Myocyte (in vitro differentiated cells): ENCODE results near the gene SPATC1L. TPM values are rescaled to one million over a fixed set of nuclear protein-coding genes. Genes with fewer than 3 reads are reported as not detected.
"Not testable (repeated sequence)": the region's sequence is repeated elsewhere in the genome, so short reads cannot be mapped to it uniquely, and the experiment has no call there.

Experiments used
- DNase-seq: peaks from one replicate; pipeline ENCODE4 v3.0.0-alpha.2; 2012; ENCODE audit warnings: low read depth
- polyA plus RNA-seq: library from polyadenylated mRNA; unstranded; fragments of >200 nt; gene quantifications from one replicate; pipeline ENCODE4 v1.2.1, GENCODE V29; 2012; ENCODE audit warnings: missing spikeins
- total RNA-seq: library from RNA; depleted of rRNA; stranded (reverse); fragments of >200 nt; gene quantifications from 2 replicates; pipeline ENCODE4 v1.2.3, GENCODE V29; 2014

SPATC1L gene
- 16.1 and 16.8 TPM in 2 replicates for total RNA-seq
- polyA plus RNA-seq = 26.9 TPM

- DNase-seq = peak; percentile 69
Measured at GRCh38 chr21:46183910-46184624, at the start of gene SPATC1L. TSS of gene SPATC1L (minus strand) at chr21:46184459. CDS start at chr21:46182816, 1,643 bp downstream.

DNA sequence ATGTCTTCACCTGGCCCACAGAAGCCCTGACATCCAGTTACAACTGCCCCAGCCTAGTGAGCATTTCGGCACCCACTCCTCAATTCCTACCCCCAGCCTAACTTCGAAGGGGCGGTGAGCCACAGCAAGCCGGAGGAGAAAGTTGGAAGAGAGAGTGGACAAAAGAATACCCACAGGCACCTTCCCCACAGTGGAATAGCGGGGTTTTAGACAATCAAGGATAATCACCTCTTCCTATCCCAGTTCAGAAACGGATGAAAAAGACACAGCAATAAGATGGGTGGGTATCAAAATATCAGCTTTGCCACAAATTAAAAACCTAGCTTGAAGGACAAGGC, 45.6 kb upstream of the SPATC1L start:
- DNase-seq = no peak

DNA sequence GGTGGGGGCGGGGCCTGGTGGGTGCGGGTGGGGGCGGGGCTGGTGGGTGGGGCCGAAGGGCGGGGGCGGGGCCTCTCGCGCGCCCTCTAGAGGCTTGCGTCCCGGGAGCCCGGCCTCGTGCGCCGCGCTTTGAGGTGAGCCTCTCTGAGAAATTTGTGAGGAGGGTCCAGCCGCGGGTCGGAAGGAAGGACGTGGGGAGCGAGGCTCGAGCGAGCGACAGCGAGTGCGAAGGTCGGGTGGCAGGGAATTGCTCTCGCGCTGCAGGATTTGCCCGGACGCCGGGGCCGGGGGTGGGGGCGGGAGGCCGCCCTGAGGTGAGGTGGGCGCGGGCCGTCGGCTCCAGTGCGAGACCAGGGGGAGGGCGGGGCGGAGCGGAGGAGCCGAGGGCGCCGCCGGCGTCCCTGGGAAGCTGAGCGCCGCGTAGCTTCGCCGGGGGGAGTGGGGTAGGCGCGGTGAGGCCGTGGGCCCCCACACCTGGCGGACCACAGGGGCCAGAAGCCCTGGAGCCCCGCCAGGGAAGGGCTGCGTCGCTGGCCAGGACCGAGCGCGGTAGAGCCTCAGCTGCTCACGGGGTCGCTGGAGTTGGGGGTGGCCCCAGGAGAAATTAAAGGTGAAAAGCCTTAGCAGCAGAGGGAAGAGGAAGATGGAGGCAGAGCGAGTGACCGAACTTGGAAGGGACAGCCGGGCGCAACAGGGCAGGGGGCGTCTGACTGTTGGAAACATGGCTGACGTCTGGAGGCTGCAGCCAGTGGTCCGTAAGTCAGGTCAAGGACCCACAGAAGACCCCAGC, 45.1 kb upstream of the SPATC1L start:
- DNase-seq = no peak

DNA sequence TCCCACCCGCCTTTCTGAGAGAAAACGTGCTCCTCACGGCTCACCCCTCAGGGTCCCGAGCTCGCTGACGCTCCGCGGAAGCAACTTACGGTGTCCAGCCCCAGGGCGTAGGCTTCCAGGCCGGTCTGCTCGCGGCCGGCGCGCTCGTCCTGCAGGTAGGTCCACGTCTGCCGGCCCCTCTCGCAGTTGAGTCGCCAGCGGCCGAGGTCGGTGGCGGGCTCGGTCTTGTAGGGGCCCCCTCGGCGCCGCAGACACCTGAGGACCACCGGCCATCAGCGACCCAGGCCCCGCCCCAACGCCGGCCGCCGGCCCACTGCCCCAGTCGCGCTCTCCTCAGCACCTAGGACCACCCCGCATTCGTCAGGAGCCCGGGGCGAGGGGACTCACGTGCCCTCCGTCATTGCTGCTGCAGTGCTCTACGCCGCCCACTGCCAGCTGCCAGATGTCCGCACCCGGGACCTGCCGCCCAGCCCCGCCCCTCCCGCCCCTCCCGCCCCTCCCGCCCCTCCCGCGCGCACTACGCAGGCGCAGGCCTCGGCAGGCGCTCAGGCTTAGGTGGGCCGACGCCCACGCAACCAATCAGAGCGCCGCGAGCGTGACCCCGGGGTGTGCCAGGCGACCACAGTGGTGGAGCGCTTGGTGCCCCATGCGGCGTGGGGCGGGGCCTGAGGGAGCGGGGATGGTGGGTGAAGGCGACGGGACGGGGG, 44.2 kb upstream of the SPATC1L start, which contains the start of gene LSS:
TSS of gene LSS (minus strand) at position 430 of the 707 bp plus-strand sequence. CDS start at position 401, 29 bp downstream.
- peak; percentile 98 for DNase-seq

- no peak for DNase-seq
Measured at GRCh38 chr21:46227811-46228344, 43.6 kb upstream of the SPATC1L start.

DNA sequence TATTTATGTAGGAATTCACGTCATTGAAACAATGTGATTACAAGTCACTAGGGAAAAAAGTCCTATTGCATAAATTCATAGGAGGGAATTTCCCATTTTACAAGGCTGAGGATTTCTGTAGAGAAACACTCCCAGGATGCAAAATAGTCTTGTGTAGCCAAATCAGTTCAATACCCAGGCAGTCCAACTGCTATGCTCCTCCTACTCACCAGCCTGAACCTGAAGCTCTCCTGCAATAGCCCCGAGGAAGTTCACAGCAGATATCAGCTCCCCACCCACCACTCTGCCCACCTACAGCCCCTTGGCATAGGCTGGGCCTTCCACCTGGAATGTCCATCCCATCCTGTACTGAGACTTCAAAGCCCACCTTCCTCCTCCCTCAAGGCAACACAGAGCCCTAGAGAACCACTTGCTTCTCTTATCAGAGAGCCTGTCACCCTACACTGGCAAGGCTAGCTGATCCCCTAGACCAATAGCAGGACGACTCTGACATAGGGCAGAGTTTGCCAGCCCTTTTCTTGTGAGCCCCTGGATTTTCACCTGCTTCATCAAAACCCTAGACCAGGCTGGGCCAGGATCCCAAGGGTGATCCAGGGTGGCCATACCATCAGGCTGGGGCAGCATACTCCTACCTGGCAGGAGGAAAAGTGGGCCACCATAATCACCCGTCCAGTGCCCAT, 42.8 kb upstream of the SPATC1L start:
- DNase-seq = no peak

GRCh38 chr21:46226146-46226545, 41.9 kb upstream of the SPATC1L start:
- no peak for DNase-seq

DNA sequence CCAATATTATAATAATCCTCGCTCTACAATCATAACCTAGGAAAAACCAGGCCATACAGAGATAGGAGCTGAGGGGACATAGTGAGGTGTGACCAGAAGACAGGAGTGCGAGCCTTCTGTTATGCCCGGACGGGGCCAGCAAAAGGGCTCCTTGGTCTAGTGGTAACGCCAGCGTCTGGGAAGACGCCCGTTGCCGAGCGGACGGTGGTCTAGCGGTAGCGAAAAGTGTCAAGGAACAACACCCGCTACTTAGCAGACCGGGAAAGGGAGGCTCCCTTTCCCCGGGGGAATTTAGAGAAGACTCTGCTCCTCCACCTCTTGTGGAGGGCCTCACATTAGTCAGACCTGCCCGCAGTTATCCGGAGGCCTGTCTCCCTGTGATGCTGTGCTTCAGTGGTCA, 39.4 kb upstream of the SPATC1L start:
- DNase-seq = not testable (repeated sequence)

DNA sequence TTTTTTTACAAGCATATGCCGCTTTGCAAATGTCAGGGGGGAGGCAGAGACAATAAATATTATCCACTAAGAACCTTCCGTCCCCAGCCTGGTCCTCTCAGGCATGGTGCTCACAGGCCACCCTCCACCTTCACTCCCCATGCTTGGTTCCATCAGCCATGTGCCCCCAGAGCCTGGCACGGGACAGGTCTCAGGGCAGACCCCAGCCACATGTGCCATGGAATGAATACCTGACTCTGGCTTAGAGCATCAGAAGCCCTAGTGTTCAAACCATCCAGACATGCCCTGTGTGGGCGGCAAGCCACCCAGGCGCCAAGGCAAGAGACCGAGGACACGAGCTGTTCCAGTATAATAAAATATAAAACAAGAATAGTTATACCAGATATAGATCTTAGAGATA, 39.0 kb upstream of the SPATC1L start:
- DNase-seq = no peak

- no peak for DNase-seq
Measured at GRCh38 chr21:46222436-46223116, 38.3 kb upstream of the SPATC1L start.

DNA sequence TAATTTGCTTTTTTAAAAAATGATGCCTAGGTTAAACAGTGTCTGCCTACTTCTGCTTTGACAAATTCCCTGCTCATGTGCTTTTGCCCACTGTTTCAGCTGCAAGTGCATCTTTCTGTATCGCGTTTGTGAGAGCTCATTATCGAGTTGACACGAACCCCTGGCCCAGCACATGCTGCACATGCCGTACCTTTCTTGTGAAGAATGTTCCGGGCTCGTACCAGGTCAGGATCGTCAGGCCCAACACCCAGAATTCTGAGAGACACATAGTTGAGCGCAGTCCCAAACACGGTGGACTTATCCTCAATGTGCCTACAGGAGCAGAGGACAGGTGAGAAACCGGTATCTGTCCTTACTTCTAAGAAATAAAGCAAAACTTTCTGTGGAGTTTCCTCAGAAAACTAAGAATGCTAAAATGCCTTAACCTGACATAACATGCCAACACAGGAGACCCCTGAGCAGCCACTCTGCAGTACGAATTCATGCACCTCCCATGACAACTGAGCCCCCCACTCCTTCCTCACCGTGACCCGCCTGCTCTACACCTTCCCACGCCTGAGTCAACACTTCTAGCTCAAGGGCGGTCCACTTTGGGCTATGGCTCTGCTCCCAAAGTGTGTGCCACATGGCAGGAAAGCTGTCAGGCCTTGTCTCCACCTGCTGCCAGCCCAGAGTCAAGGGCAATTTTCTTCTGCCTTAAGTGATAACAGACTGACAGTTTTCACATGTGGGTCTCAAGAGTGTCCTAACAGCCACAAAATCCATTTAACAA, 37.6 kb upstream of the SPATC1L start:
- DNase-seq = no peak

- DNase-seq = no peak
Measured at GRCh38 chr21:46220847-46221246, 36.6 kb upstream of the SPATC1L start.

- no peak for DNase-seq
Measured at GRCh38 chr21:46220275-46220810, 36.1 kb upstream of the SPATC1L start.

DNA sequence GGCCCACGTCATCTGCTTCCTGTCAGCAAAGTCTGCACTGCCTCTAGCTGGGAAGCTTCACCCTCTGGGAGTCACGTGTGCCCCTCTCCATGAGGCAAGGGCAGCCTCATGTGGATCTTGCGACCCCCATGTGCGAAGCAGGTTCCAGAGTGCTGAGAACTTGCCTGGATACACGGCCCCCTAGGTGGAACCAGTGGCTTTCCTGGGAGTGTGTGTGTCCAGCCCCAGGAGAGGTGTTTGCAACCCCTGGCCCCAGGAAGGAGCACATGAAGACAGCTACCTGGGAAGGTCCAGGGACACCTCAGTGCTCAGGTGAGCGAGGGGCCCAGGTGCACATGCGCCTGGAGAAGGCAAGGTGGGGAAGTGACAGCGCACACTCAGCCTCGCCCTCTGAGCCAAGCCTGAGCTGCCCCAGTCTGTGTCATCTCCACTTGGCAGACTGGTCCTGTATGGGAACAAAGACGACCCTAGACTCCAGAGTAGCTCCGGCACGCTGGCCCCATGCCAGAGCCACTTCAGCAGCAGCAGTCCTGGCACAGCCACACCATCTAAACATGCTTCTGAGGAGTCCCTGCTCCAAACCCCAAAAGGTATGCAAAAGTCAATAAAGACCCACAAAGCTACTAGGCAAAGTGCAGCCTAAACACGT, 35.5 kb upstream of the SPATC1L start:
- no peak for DNase-seq

GRCh38 chr21:46218906-46219590, 34.8 kb upstream of the SPATC1L start:
- no peak for DNase-seq

DNA sequence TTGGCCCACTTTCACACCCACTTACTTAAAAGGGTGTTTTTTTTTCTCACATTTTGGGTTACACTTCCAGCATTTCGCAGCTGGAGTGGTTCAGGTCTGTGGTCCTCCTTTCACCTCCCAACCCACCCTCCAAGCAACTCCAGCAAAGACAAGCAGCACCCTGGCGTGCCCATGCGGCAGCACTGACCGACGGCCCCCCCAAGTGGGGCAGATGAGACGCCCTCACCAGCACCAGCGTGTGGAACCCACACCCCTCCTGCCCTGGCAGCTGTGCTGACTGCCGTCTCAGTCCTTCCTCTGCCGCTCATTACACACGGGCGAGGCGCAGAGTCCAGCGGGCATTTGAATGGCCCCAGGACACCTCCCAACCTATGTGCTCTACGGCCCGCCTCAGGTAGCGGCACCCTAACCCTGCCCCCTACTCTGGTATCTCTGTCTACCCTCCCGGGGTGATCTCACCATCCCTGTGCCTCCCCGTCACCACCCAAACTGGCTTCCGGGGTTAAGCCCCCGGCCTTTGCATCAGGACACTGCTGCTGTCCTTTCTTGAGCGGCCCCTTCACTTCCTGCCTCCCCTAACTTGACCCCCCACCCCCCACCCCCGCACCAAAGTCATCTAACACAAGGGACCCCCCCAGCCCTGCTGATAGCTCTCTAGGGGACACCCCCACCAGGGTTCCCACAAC, 33.4 kb upstream of the SPATC1L start:
- no peak for DNase-seq

DNA sequence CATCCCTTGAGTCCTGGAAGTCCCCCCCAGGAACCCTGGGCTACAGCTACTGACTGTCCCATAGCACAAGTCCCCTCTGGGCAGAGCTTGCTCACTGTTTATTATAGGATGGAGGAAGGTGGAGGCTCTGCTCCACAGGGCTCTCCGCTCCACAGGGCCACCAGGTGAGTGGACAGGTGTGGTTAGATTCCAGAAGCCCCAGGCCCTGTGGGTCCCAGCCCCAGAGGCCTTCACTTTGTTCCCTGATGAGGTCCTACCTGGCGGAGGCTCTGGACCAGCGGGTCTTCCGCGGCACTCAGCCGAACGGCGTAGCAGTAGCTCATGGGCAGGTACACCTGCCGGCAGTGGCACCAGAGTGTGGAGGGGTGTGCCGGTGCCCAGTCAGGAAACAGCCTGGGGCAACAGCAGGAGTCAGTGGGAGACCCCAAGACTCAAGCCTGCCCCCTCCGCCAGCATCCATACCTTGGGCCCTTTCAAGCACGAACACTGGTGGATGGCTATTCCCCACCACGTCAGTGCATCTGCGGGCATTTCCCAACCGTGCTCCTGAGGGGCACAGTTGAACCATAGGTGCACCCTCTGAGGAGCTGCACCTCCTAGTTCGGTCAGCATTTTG, 32.0 kb upstream of the SPATC1L start:
- no peak for DNase-seq
